Gastrocnemius medialis (tissue), 4 donors: Measurements from ENCODE around the gene GLI2. TPM values are rescaled to one million over a fixed set of nuclear protein-coding genes. Genes with fewer than 3 reads are reported as not detected.
A peak's percentile ranks its signal among the peaks of the same experiment; 100 is the strongest.

Experiments used
- ATAC-seq, 2 donors: fragments of 150-250 bp; one replicate each; pipeline ENCODE4 v1.9.1; 2016
- DNase-seq, 2 donors: peaks; one replicate each; pipeline ENCODE4 v3.0.0-alpha.2; 2019
- H3K27ac ChIP-seq, 4 donors: fragments of 200-600 bp; sonication (generic); 1 replicate in 1 of 4; 2 replicates in 3 of 4; pipeline ENCODE4 v1.5.1; 2016 to 2018; ENCODE audit warnings: mild to moderate bottlenecking in 2 of 4, moderate library complexity in 1 of 4
- H3K27me3 ChIP-seq, 3 donors: fragments of 200-600 bp; sonication (generic) in 2 of 3; 1 replicate in 1 of 3; 2 replicates in 2 of 3; pipeline versions ENCODE4 v1.5.1 to v1.6.0; 2016 to 2019; ENCODE audit warnings: mild to moderate bottlenecking in 1 of 3, moderate library complexity in 1 of 3
- H3K36me3 ChIP-seq, 2 donors: fragments of 200-600 bp; sonication (generic) in 1 of 2; one replicate each; pipeline ENCODE4 v1.5.1; 2017 to 2018
- H3K4me1 ChIP-seq, 2 donors: fragments of 200-600 bp; sonication (generic) in 1 of 2; one replicate each; pipeline ENCODE4 v1.5.1; 2016 to 2017; ENCODE audit warnings: mild to moderate bottlenecking in 2 of 2
- H3K4me3 ChIP-seq, 4 donors: fragments of 200-600 bp; sonication (generic) in 3 of 4; 1 replicate in 1 of 4; 2 replicates in 3 of 4; pipeline ENCODE4 v1.5.1; 2016 to 2019; ENCODE audit warnings: mild to moderate bottlenecking in 2 of 4
- H3K9me3 ChIP-seq, 3 donors: fragments of 200-600 bp; sonication (generic) in 2 of 3; 1 replicate in 1 of 3; 2 replicates in 2 of 3; pipeline ENCODE4 v1.5.1; 2016 to 2019
- CTCF ChIP-seq, 5 experiments: fragments of 450-650 bp in 3 of 5; fragments of 200-600 bp in 2 of 5; sonication (generic) in 2 of 5; IDR thresholded peaks in 4 of 5; conservative IDR thresholded peaks in 1 of 5; 1 replicate in 4 of 5; 2 replicates in 1 of 5; pipeline ENCODE4 v1.5.1; 2016 to 2019; ENCODE audit warnings: antibody characterized with exemption in 5 of 5, mild to moderate bottlenecking in 3 of 5, moderate library complexity in 3 of 5
- POLR2A ChIP-seq, 2 donors: fragments of 450-650 bp; IDR thresholded peaks; one replicate each; pipeline ENCODE4 v1.6.1; 2017; ENCODE audit warnings: antibody characterized with exemption in 2 of 2, mild to moderate bottlenecking in 2 of 2, moderate library complexity in 2 of 2
- in situ Hi-C, 4 donors: fragments of 200-750 bp; cut with MboI; loops; one replicate each; pipeline versions ENCODE4 v1.15.0 to v1.8.0; 2017; ENCODE audit warnings: low sequenced_read_pairs in 4 of 4
- intact Hi-C: fragments of 100-400 bp; cut with DNase I; formaldehyde crosslinking; loops from one replicate; pipeline ENCODE4 v1.15.1; 2023; ENCODE audit warnings: low total_unique reads
- total RNA-seq, 4 donors: library from RNA; depleted of rRNA; stranded (reverse); fragments of >200 nt; gene quantifications; one replicate each; pipeline versions ENCODE4 v1.1.0 to v1.2.3, GENCODE V29; 2016

GLI2 gene
- total RNA-seq, 4 donors from 2014 or later: 0.27 to 0.49 (median 0.29) TPM

- Histone ChIP-seq H3K4me1 (peaks cover 0 to 9% of the 10 kb centered on the region in 2 donors), H3K36me3 (no peaks in the 10 kb centered on the region), H3K27me3 (no peaks in the 10 kb centered on the region), H3K27ac (peak overlapping the region; percentile 56 to 67 (median 65)), H3K4me3 (no peak overlapping the region), H3K9me3 (no peaks in the 10 kb centered on the region)
- in situ Hi-C loops (no loop called here), intact Hi-C loops (no loop called here)
- DNase-seq (no peak), ATAC-seq (peak; percentile 33 to 49)
- TF ChIP-seq CTCF (IDR thresholded peaks at IDR 0.05 in 4 of 5, conservative IDR thresholded peaks at IDR 0.05 in 1 of 5) (no peak), POLR2A (IDR thresholded peaks at IDR 0.05) (no peak)
Measured at GRCh38 chr2:120758181-120759144, 22.8 kb downstream of the GLI2 start.

- peaks cover 0 to 9% of the 10 kb centered on the region in 2 donors for H3K4me1 ChIP-seq
- H3K4me3 ChIP-seq: no peak overlapping the region
- TF ChIP-seq POLR2A (IDR thresholded peaks at IDR 0.05) (no peak), CTCF (IDR thresholded peaks at IDR 0.05 in 4 of 5, conservative IDR thresholded peaks at IDR 0.05 in 1 of 5) (no peak)
- H3K27ac ChIP-seq: no peak overlapping the region
- ATAC-seq (no peak), DNase-seq (no peak)
- no peaks in the 10 kb centered on the region for H3K9me3 ChIP-seq
- in situ Hi-C loops (no loop called here), intact Hi-C loops (no loop called here)
- no peaks in the 10 kb centered on the region for H3K27me3 ChIP-seq
- no peaks in the 10 kb centered on the region for H3K36me3 ChIP-seq
Measured at GRCh38 chr2:120759543-120760331, 24.1 kb downstream of the GLI2 start.

- Histone ChIP-seq H3K27me3 (no peaks in the 10 kb centered on the region), H3K4me1 (peaks cover 8 to 9% of the 10 kb centered on the region in 2 donors), H3K36me3 (no peaks in the 10 kb centered on the region), H3K27ac (no peak overlapping the region), H3K9me3 (no peaks in the 10 kb centered on the region), H3K4me3 (no peak overlapping the region)
- in situ Hi-C loops (no loop called here), intact Hi-C loops (no loop called here)
- ATAC-seq (peak; percentile 32 to 34), DNase-seq (peak in 1 of 2 donors; percentile 42)
- no peak for TF ChIP-seq POLR2A (IDR thresholded peaks at IDR 0.05)
- TF ChIP-seq CTCF (IDR thresholded peaks at IDR 0.05 in 4 of 5, conservative IDR thresholded peaks at IDR 0.05 in 1 of 5): no peak
Measured at GRCh38 chr2:120760446-120761135, 24.9 kb downstream of the GLI2 start.

DNA sequence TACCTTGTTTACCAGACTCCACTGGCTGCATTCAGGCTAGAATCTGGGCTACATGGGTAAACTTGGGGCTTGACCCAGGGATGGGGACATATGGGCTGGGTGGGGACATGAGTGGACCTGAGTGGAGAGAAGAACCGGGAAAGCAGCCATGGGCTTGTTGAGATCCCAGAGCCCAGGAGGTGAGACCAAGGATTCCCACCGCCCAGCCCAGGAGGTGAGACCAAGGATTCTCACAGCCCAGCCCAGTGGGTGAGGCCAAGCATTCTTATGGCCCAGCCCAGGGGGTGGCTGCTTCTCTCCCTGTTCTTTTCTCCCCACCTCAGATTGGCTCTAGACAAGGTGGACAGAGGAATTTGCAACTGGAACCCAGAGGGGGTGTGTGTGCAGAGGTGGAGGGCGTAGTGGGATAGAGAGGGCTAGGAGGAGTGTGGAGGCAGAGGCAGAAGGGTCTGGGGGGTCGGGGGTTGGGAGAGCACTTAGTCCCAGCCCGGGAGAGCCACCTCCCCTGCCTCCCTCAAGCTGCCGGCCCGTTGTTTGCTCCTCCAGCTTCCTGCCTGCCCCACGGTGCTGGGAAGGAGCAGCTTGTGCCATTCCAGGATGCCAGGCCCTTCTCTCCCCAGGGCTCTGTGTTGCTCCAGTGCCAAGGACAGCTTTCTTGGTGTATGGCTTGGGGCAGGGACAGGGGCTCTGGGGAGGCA is 25.6 kb downstream of the GLI2 start:
- peaks cover 8 to 9% of the 10 kb centered on the region in 2 donors for H3K4me1 ChIP-seq
- no peak for ATAC-seq
- no peak overlapping the region for H3K4me3 ChIP-seq
- intact Hi-C loops: no loop called here
- no peak for DNase-seq
- H3K9me3 ChIP-seq: no peaks in the 10 kb centered on the region
- H3K27ac ChIP-seq: no peak overlapping the region
- in situ Hi-C loops: no loop called here
- TF ChIP-seq CTCF (IDR thresholded peaks at IDR 0.05 in 4 of 5, conservative IDR thresholded peaks at IDR 0.05 in 1 of 5): no peak
- no peak for TF ChIP-seq POLR2A (IDR thresholded peaks at IDR 0.05)
- H3K36me3 ChIP-seq: no peaks in the 10 kb centered on the region
- H3K27me3 ChIP-seq: no peaks in the 10 kb centered on the region
